NCI-H187 (cell line): ENCODE data around the gene SLC66A2.

Experiments
- DNase-seq, 2 experiments: peaks; one replicate each; lab custom pipeline; 2025; lab: John Stamatoyannopoulos, UW

The SLC66A2 gene

GRCh38 chr18:79950515-79951341 lies 725 bp downstream of the SLC66A2 start:
- no peak for DNase-seq

- DNase-seq, result no peak
These were observed 1.6 kb downstream of the SLC66A2 start for GRCh38 chr18:79949697-79950487.

GRCh38 chr18:79948719-79949411 lies 2.6 kb downstream of the SLC66A2 start:
- DNase-seq, result no peak

DNA sequence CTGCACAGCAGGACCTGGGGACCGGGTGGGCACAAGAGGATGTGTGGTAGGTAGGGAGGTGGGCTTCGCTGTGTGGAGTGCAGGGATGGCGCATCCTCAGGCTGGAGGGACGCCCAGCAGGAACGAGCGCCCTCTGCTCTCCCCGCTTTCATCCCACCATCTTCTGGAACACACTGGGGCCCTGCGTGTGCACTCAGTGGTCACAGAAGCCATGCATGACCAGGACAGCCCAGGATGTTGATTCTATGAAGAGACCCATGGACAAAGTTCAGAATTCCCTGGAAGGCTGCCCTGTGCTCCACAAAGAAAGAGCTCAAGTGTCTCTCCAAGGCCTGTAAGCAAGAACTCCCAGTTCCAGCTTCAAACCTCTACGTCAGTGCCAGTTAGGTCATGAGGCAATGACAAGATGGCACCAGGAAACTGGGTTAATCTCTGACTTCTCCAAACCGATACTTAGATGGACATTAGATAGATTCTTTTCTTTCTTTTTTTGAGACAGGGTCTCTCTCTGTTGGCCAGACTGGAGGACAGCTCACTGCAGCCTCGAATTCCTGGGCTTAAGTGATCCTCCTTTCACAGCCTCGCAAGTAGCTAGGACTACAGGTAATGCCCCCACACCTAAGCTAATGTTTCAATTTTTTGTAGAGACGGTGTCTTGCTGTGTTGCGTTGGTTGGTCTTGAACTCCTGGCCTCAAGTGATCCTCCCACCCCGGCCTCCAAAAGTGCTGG lies 3.4 kb downstream of the SLC66A2 start:
- DNase-seq, result no peak

- no peak for DNase-seq
These were observed 4.2 kb downstream of the SLC66A2 start for GRCh38 chr18:79947054-79947755.

- no peak for DNase-seq
These were observed 6.1 kb downstream of the SLC66A2 start for GRCh38 chr18:79945118-79946042.

DNA sequence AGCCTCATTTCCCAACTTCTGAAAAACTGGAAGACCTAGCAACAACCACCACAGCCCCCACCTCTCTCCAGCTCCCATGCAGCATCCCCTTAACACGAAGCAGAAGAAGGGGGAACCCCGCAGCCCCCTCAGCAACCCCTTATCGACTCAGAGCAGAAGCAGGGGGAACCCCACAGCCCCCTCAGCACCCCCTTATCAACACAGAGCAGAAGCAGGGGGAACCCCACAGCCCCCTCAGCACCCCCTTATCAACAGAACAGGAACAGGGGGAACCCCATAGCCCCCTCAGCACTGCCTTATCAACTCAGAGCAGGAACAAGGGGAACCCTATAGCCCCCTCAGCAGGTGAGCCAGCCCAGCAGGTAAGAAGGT lies 6.7 kb downstream of the SLC66A2 start:
- no peak for DNase-seq

GRCh38 chr18:79944126-79944731 lies 7.2 kb downstream of the SLC66A2 start:
- no peak for DNase-seq

GRCh38 chr18:79943608-79944125 lies 7.8 kb downstream of the SLC66A2 start:
- DNase-seq, result no peak

DNA sequence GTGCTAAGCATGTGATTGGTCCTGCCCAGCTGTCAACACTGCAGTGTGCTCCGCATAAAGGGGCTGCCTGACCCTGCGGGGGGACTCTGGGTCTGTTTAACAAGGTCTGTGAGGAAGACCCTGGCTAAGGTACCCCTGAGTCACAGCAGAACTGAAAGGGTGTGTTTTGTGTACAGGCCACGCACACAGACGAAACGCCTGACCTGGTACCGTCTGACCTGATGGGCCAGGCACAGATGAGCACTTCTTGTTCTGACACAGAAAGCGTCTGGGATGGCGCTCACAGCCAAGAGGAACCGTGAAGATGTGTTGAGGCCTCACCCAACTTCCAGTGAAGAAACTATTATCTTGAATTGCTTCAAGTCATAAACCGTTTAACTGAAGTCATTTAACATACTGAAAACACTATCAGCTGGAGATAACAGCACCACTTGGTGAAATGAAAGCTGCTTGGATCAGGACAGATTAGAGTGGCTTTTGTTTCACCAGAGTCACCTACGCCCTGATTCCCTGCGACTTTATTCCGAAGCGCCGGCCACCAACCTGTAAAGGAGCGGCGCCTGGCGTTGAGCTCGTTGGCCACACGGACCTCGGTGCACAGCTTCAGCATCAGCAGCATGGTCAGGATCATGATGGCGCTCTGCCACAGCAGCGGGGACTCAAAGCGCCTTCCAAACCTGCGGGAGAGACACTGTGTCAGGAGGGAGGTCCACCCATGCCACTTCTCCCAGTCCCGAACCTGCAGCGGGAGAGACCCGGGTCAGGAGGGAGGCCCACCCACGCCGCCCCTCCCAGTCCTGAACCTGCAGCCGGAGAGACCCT lies 8.5 kb downstream of the SLC66A2 start:
- no peak for DNase-seq

GRCh38 chr18:79942211-79942610 lies 9.2 kb downstream of the SLC66A2 start:
- no peak for DNase-seq

DNA sequence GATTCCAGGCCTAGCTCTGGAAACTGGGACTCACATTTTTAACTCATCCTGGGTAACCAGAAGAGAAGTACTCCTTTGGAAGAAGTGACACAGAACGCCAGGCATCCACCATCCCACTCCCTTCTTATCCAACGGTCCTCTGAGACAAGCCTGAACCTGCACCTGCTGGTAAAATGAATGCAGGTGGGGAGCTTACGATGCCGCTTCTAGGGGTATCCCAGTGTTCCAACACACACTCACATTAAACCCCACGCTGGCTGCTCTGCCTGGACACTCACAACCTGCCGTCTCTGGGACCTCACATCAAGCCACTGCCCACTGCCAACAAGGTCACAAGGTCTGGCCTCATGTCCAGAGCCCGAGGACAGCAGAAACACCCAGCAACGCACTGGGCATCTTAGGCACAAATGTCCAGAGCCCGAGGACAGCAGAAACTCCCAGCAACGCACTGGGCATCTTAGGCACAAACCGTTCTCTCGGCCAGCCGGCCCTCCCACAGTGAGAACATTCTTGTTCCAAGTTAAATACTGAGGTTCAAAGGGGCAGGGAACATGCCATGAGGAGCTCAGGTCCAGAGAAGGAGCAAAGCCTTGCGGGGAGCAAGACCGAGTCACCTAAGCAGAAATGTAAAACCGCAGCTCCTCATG lies 9.9 kb downstream of the SLC66A2 start:
- no peak for DNase-seq

DNA sequence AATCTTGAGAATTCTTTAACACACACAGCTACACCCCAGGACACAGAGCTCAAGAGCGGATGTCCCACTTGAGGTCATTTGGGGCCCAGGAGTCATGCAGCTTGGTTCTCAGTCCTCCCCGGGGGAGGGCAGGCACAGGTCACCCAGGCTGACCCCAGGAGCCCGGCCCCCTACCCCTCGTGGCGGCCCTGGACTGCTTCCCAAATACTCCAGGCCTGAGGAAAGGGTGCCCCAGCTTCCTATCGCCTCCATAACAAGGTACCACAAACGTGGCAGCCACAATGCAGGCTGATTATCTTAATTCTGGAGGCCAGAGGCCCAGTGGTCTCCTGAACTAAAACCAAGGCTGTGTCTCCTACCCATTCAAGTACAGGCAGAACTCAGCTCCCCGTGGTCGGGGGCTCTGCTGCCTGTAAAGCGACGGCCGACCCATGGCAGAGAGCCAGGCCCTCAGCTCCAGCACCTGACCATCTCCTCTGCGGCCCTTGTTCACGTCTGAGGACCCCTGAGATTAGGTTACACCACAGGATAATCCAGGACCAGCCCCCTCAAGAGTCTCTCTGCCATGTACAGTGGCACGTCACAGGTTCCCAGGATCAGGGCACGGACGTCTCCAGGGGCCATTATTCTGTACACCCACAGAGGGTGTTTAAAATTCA lies 10.5 kb downstream of the SLC66A2 start:
- DNase-seq, result no peak

DNA sequence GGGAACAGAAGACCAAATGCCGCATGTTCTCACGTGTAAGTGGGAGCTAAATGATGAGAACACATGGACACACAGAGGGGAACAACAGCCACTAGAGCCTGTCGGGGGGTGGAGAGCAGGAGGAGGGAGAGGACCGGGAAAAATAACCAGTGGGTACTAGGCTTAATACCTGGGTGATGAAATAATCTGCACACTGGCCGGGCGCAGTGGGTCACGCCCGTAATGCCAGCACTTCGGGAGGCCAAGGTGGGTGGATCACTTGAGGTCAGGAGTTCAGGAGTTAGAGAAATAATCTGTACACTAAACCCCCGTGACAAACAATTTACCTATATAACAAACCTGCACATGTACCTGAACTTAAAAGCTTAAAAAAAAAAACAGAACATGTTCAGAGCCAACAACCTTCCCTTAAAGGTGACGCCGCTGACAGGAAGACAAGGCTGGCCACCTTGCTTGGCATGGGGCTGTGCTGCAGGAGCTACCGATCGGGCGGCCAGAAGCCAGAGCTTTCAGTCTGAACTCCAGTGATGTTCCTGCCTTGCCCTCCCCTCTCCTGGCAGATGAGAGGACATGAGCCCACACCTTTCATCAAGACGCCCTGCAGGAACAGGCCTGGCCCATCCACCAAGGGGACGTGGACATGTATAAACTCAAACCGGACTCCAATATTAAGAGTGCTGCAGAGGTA lies 11.2 kb downstream of the SLC66A2 start:
- no peak for DNase-seq

DNA sequence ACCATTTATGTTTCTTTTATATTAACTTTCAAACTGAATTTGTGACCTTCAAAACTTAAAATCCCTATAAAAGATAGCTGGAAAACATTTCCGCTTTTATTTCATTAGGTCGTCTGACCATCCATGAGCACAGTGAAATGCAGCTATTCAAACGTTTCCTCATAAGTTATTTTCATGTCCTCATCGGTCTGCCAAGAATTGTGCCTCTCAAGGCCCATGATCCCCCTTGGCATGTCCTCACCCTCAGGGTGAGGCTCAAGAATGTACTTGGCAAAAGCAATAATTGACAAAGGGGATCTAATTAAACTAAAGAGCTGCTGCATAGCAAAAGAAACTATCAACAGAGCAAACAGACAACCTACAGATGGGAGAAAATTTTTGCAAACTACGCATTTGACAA lies 12.4 kb downstream of the SLC66A2 start:
- DNase-seq, result no peak

- DNase-seq, result no peak
These were observed 13.3 kb downstream of the SLC66A2 start for GRCh38 chr18:79938196-79938595.
